ENCODE data around the gene UMAD1.

The UMAD1 gene

GRCh38 chr7:7790041-7790741 is 149.6 kb downstream of the UMAD1 start:
- H3K27ac ChIP-seq, result no peak overlapping the region
- no peak for DNase-seq (ENCODE audit: low spot score)
- no peak for TF ChIP-seq CTCF (conservative IDR thresholded peaks at IDR 0.05; ENCODE audit: low read depth)
- ChIA-PET CTCF (interaction anchor here (1.0 kb wide), 1 partner anchor 108 kb away, joined by 3 read pairs; no protein-coding TSS in a partner anchor), POLR2A (ENCODE audit: low non-redundant PET) (no interaction called here)

- POLR2A ChIA-PET (ENCODE audit: low non-redundant PET), result no interaction called here
- no peak overlapping the region for H3K27ac ChIP-seq
- CTCF ChIA-PET, result interaction anchor here (0.6 to 1.0 kb wide), 3 partner anchors 57 to 532 kb away, joined by 3 to 4 read pairs (median 3); no protein-coding TSS in a partner anchor
- no peak for DNase-seq (ENCODE audit: low spot score)
- no peak for TF ChIP-seq CTCF (conservative IDR thresholded peaks at IDR 0.05; ENCODE audit: low read depth)
Observed at GRCh38 chr7:7791523-7791922, 151.0 kb downstream of the UMAD1 start.

- H3K27ac ChIP-seq, result no peak overlapping the region
- CTCF ChIA-PET, result interaction anchor here (0.6 kb wide), 1 partner anchor 57 kb away, joined by 4 read pairs; no protein-coding TSS in a partner anchor
- TF ChIP-seq CTCF (conservative IDR thresholded peaks at IDR 0.05; ENCODE audit: low read depth), result no peak
- POLR2A ChIA-PET (ENCODE audit: low non-redundant PET), result no interaction called here
- no peak for DNase-seq (ENCODE audit: low spot score)
Observed at GRCh38 chr7:7792056-7792455, 151.5 kb downstream of the UMAD1 start.

- no peak overlapping the region for H3K27ac ChIP-seq
- ChIA-PET CTCF (no interaction called here), POLR2A (ENCODE audit: low non-redundant PET) (no interaction called here)
- no peak for TF ChIP-seq CTCF (conservative IDR thresholded peaks at IDR 0.05; ENCODE audit: low read depth)
- no peak for DNase-seq (ENCODE audit: low spot score)
Observed at GRCh38 chr7:7793249-7793648, 152.7 kb downstream of the UMAD1 start.

- no peak overlapping the region for H3K27ac ChIP-seq
- DNase-seq (ENCODE audit: low spot score), result no peak
- POLR2A ChIA-PET (ENCODE audit: low non-redundant PET), result no interaction called here
- CTCF ChIA-PET, result no interaction called here
- no peak for TF ChIP-seq CTCF (conservative IDR thresholded peaks at IDR 0.05; ENCODE audit: low read depth)
Observed at GRCh38 chr7:7793921-7794320, 153.4 kb downstream of the UMAD1 start.

GRCh38 chr7:7795203-7795602 is 154.7 kb downstream of the UMAD1 start:
- no peak for DNase-seq (ENCODE audit: low spot score)
- ChIA-PET POLR2A (ENCODE audit: low non-redundant PET) (no interaction called here), CTCF (no interaction called here)
- TF ChIP-seq CTCF (conservative IDR thresholded peaks at IDR 0.05; ENCODE audit: low read depth), result no peak
- H3K27ac ChIP-seq, result no peak overlapping the region
